HEK293T (cell line): ENCODE measurements around the gene SALL1.

Source experiments
- BHLHE40 ChIP-seq: fragments of 450-650 bp; IDR thresholded peaks from 2 replicates; pipeline ENCODE4 v1.6.1; 2016; ENCODE audit warnings: mild to moderate bottlenecking, moderate library complexity, borderline replicate concordance
- ELF4 ChIP-seq: fragments of 450-650 bp; IDR thresholded peaks from 2 replicates; pipeline ENCODE4 v1.6.1; 2017; ENCODE audit warnings: antibody characterized with exemption
- FOXA1 ChIP-seq: fragments of 450-650 bp; IDR thresholded peaks from 2 replicates; pipeline ENCODE4 v1.6.1; 2016; ENCODE audit warnings: mild to moderate bottlenecking
- FOXK2 ChIP-seq: fragments of 450-650 bp; IDR thresholded peaks from 2 replicates; pipeline ENCODE4 v1.6.1; 2016; ENCODE audit warnings: mild to moderate bottlenecking
- FOXM1 ChIP-seq: fragments of 450-650 bp; IDR thresholded peaks from 2 replicates; pipeline ENCODE4 v1.6.1; 2017; ENCODE audit warnings: mild to moderate bottlenecking, borderline replicate concordance
- HDGF ChIP-seq: fragments of 450-650 bp; IDR thresholded peaks from 2 replicates; pipeline ENCODE4 v1.6.1; 2017; ENCODE audit warnings: antibody characterized with exemption, borderline replicate concordance
- L3MBTL2 ChIP-seq: fragments of 450-650 bp; conservative IDR thresholded peaks from 2 replicates; pipeline ENCODE4 v1.6.1; 2016; ENCODE audit warnings: mild to moderate bottlenecking
- LEF1 ChIP-seq: fragments of 450-650 bp; IDR thresholded peaks from 2 replicates; pipeline ENCODE4 v1.6.1; 2017; ENCODE audit warnings: mild to moderate bottlenecking, borderline replicate concordance
- PKNOX1 ChIP-seq: fragments of 450-650 bp; IDR thresholded peaks from 2 replicates; pipeline ENCODE4 v1.6.1; 2016
- SP1 ChIP-seq: fragments of 450-650 bp; IDR thresholded peaks from 2 replicates; pipeline ENCODE4 v1.6.1; 2017
- TARDBP ChIP-seq: fragments of 450-650 bp; IDR thresholded peaks from 2 replicates; pipeline ENCODE4 v1.6.1; 2016
- ZNF384 ChIP-seq: fragments of 450-650 bp; IDR thresholded peaks from 2 replicates; pipeline ENCODE4 v1.6.1; 2016

- TF ChIP-seq FOXA1: no peak
- no peak for TF ChIP-seq FOXM1
- no peak for TF ChIP-seq FOXK2
- no peak for TF ChIP-seq ELF4
- no peak for TF ChIP-seq SP1
- no peak for TF ChIP-seq L3MBTL2
- no peak for TF ChIP-seq BHLHE40
- TF ChIP-seq ZNF384: no peak
- TF ChIP-seq HDGF: no peak
- TF ChIP-seq LEF1: no peak
- TF ChIP-seq PKNOX1: no peak
- no peak for TF ChIP-seq TARDBP
These were observed 6.9 kb downstream of the SALL1 start for GRCh38 chr16:51144203-51144602.
